ENCODE measurements around the gene VWA2. TPM values are rescaled to one million over a fixed set of nuclear protein-coding genes. Genes with fewer than 3 reads are reported as not detected.

VWA2 gene
- total RNA-seq, 4 donors from 2014 or later = 0.20 TPM; not detected in 3

GRCh38 chr10:114262496-114262895, 23.4 kb downstream of the VWA2 start:
- no peak for ATAC-seq

DNA sequence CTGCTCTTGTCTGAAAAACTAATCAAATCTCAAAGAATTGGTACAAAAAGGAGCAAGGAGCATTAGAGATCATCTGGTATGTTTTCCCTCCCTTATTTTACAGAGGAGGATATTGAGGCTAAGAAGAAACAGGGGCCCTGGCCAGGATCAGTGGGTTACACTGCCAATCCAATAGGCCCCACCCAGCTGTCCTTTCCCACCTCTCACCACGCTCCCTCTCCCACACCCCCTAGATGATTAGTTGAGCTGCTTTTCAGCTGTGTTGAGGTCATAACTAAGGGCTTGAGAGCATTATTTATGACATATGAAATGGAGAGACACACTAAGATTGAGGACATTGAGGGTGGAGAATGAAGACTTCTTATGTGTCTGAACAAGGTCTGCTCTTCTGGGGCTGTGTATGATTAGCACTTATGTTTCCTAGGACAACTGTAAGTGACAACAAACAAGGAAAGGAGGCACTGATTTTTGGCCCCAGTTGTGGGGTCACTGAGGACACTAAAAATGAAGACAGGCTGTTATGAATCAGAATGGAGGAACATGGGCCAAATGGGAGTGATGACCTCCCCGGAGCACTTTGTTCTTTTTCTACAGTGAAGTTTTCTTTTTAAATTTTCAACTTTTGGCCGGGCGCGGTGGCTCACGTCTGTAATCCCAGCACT, 26.5 kb downstream of the VWA2 start:
- H3K36me3 ChIP-seq = no peaks in the 10 kb centered on the region
- intact Hi-C loops (cut with DNase I; ENCODE audit: low total_unique reads) = no loop called here
- H3K9me3 ChIP-seq = no peaks in the 10 kb centered on the region
- in situ Hi-C loops (cut with MboI; ENCODE audit: low sequenced_read_pairs in 4 of 4) = no loop called here
- H3K27ac ChIP-seq = peak overlapping the region; percentile 8 to 74 (median 37)
- ATAC-seq (peak; percentile 76), DNase-seq (peak; percentile 28 to 59)
- no peak overlapping the region for H3K4me3 ChIP-seq
- TF ChIP-seq CTCF (IDR thresholded peaks at IDR 0.05 in 4 of 5, conservative IDR thresholded peaks at IDR 0.05 in 1 of 5) (no peak), POLR2A (IDR thresholded peaks at IDR 0.05) (no peak)
- no peaks in the 10 kb centered on the region for H3K27me3 ChIP-seq
- H3K4me1 ChIP-seq = peaks cover 7 to 29% of the 10 kb centered on the region in 2 donors

More at GRCh38 chr10:114262496-114262895, 23.4 kb downstream of the VWA2 start:
- no peak for TF ChIP-seq POLR2A (IDR thresholded peaks at IDR 0.05)
- H3K36me3 ChIP-seq = no peaks in the 10 kb centered on the region
- H3K4me3 ChIP-seq = no peak overlapping the region
- no peaks in the 10 kb centered on the region for H3K27me3 ChIP-seq
- in situ Hi-C loops (cut with MboI; ENCODE audit: low sequenced_read_pairs in 4 of 4) = no loop called here
- no peaks in the 10 kb centered on the region for H3K9me3 ChIP-seq
- no peak for DNase-seq
- H3K4me1 ChIP-seq = peaks cover 3 to 25% of the 10 kb centered on the region in 2 donors
- intact Hi-C loops (cut with DNase I; ENCODE audit: low total_unique reads) = no loop called here
- H3K27ac ChIP-seq = no peak overlapping the region

DNA sequence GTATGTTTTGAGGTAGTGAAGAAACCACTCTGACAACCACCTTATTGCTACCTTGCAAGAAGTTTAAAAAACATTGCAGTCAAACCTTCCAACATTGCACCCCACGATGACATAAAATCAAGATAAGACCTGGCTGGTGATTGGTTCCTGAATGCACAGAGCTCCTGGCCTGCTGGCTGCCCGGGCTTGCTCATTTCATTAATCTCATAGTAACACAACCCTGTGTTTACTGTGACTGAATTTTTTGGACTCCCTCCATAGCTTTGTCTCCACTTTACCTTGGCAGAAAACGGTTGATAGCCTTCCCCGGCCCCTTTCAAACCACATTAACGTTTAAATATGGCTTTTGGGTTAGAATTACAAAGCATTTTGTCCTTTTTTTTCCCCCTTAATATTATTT, 27.5 kb downstream of the VWA2 start:
- H3K9me3 ChIP-seq = no peaks in the 10 kb centered on the region
- H3K36me3 ChIP-seq = no peaks in the 10 kb centered on the region
- in situ Hi-C loops (cut with MboI; ENCODE audit: low sequenced_read_pairs in 4 of 4) (no loop called here), intact Hi-C loops (cut with DNase I; ENCODE audit: low total_unique reads) (no loop called here)
- TF ChIP-seq CTCF (IDR thresholded peaks at IDR 0.05 in 4 of 5, conservative IDR thresholded peaks at IDR 0.05 in 1 of 5) (no peak), POLR2A (IDR thresholded peaks at IDR 0.05) (no peak)
- H3K27ac ChIP-seq = peak overlapping the region in 2 of 4 donors; percentile 54 to 74
- H3K4me3 ChIP-seq = no peak overlapping the region
- peaks cover 15 to 39% of the 10 kb centered on the region in 2 donors for H3K4me1 ChIP-seq
- ATAC-seq (peak; percentile 63 to 80), DNase-seq (peak; percentile 45 to 50)
- no peaks in the 10 kb centered on the region for H3K27me3 ChIP-seq

DNA sequence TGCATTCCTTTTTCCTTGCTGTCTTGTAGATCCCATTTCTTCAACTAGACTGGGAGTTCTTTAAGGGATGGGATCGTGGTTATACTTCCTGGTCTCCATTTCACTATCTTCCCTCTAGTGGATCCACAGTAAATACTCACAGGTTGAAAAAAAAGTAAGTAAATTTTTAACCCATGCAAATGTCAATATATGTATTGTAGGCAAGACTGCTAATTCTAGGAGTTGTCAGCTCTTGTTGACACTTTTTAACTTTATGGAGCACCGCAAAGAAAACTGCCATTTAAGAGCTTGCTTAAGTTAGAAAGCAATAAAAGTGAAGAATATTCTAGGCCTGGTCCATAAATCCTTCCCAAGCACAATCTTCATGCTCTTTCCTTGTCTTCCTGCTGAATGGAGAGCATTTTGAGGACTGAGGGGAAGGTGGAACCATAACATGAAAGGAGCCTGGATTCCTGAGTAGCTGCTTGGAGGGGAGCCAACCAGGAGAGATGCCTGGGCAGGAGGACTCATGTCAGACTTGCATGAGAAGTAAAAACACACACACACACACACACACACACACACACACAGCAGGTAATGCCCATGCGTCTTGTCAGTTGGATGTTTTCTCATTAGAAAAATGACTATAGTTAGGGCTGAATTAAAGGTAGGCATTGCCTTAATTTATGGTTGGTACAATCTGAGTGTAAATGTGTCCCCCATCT, 32.2 kb downstream of the VWA2 start:
- no peak for TF ChIP-seq POLR2A (IDR thresholded peaks at IDR 0.05)
- no peak for TF ChIP-seq CTCF (IDR thresholded peaks at IDR 0.05 in 4 of 5, conservative IDR thresholded peaks at IDR 0.05 in 1 of 5)
- intact Hi-C loops (cut with DNase I; ENCODE audit: low total_unique reads) (loop anchor here (5.0 kb wide), 1 partner anchor 99 kb away; the partner anchor contains the start of gene CCDC186), in situ Hi-C loops (cut with MboI; ENCODE audit: low sequenced_read_pairs in 4 of 4) (no loop called here)
- Histone ChIP-seq H3K36me3 (no peaks in the 10 kb centered on the region), H3K4me3 (no peak overlapping the region), H3K27me3 (no peaks in the 10 kb centered on the region), H3K27ac (peak overlapping the region in 3 of 4 donors; percentile 29 to 78 (median 62)), H3K9me3 (no peaks in the 10 kb centered on the region), H3K4me1 (peaks cover 15 to 30% of the 10 kb centered on the region in 2 donors)
- DNase-seq (no peak), ATAC-seq (no peak)

DNA sequence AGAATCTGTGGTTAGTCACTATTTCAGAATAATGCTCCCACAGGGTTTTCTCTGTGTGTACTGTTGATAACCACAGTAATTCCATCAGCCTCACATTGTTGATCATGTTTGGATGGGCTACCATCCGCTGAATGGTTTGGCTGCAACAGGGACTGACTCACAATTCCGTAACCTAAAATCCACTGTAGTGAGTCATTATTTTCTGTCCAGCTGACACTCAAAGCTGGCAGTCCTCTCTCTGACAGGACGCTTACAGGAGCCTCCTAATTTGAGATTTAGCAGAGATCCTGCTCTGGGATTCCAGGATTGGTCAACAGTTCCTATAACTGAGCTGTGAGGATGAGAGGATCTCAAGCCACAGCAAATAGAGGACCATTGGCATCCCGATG, 32.7 kb downstream of the VWA2 start:
- in situ Hi-C loops (cut with MboI; ENCODE audit: low sequenced_read_pairs in 4 of 4) (no loop called here), intact Hi-C loops (cut with DNase I; ENCODE audit: low total_unique reads) (loop anchor here (5.0 kb wide), 1 partner anchor 99 kb away; the partner anchor contains the start of gene CCDC186)
- Histone ChIP-seq H3K36me3 (no peaks in the 10 kb centered on the region), H3K9me3 (no peaks in the 10 kb centered on the region), H3K4me3 (no peak overlapping the region), H3K27ac (peak overlapping the region; percentile 41 to 78 (median 56)), H3K27me3 (no peaks in the 10 kb centered on the region), H3K4me1 (peaks cover 14 to 25% of the 10 kb centered on the region in 2 donors)
- TF ChIP-seq POLR2A (IDR thresholded peaks at IDR 0.05) (no peak), CTCF (IDR thresholded peaks at IDR 0.05 in 4 of 5, conservative IDR thresholded peaks at IDR 0.05 in 1 of 5) (no peak)
- DNase-seq = peak; percentile 66 to 74
- peak; percentile 98 to 99 for ATAC-seq
